GM19468 (cell line): ENCODE measurements around the gene CALU.

ENCODE experiments used
- ATAC-seq: cut with Tn5 transposase; IDR thresholded peaks from one replicate; pipeline ENCODE4 v1.9.1; 2021; ENCODE audit warnings: mild to moderate bottlenecking, moderate library complexity, moderate number of reproducible peaks; ENCODE audit not compliant: unreplicated experiment; ENCODE audit errors: extremely low read depth

Gene CALU

GRCh38 chr7:128721376-128721775 is 17.8 kb upstream of the CALU start:
- no peak for ATAC-seq

GRCh38 chr7:128724743-128725142 is 14.4 kb upstream of the CALU start:
- ATAC-seq: no peak

GRCh38 chr7:128725531-128725930 is 13.6 kb upstream of the CALU start:
- ATAC-seq: no peak

- ATAC-seq: no peak
These were observed 13.0 kb upstream of the CALU start for GRCh38 chr7:128726059-128726736.

GRCh38 chr7:128726737-128727072 is 12.5 kb upstream of the CALU start:
- no peak for ATAC-seq

- no peak for ATAC-seq
These were observed 11.9 kb upstream of the CALU start for GRCh38 chr7:128727239-128727638.

- no peak for ATAC-seq
These were observed 10.6 kb upstream of the CALU start for GRCh38 chr7:128728598-128728997.

GRCh38 chr7:128729494-128729893 is 9.7 kb upstream of the CALU start:
- ATAC-seq: no peak

GRCh38 chr7:128731184-128731583 is 8.0 kb upstream of the CALU start:
- no peak for ATAC-seq

GRCh38 chr7:128732521-128733277 is 6.5 kb upstream of the CALU start:
- no peak for ATAC-seq

- ATAC-seq: no peak
These were observed 5.9 kb upstream of the CALU start for GRCh38 chr7:128733278-128733645.

- ATAC-seq: no peak
These were observed 4.3 kb upstream of the CALU start for GRCh38 chr7:128734890-128735289.

GRCh38 chr7:128735436-128735835 is 3.7 kb upstream of the CALU start:
- no peak for ATAC-seq

GRCh38 chr7:128737441-128737840 is 1.7 kb upstream of the CALU start:
- no peak for ATAC-seq

- ATAC-seq: no peak
These were observed 1.2 kb upstream of the CALU start for GRCh38 chr7:128737867-128738385.

GRCh38 chr7:128738570-128739047 is 550 bp upstream of the CALU start:
- no peak for ATAC-seq

- ATAC-seq: no peak
These were observed 977 bp downstream of the CALU start for GRCh38 chr7:128739990-128740682.

GRCh38 chr7:128740996-128741395 is 1.8 kb downstream of the CALU start:
- ATAC-seq: no peak

GRCh38 chr7:128741491-128741890 is 2.3 kb downstream of the CALU start:
- no peak for ATAC-seq

- no peak for ATAC-seq
These were observed 3.0 kb downstream of the CALU start for GRCh38 chr7:128742206-128742605.

GRCh38 chr7:128743112-128743772 is 4.1 kb downstream of the CALU start:
- ATAC-seq: no peak
